B cell (primary cell): ENCODE data around the gene SLC4A8. TPM values are rescaled to one million over a fixed set of nuclear protein-coding genes. Genes with fewer than 3 reads are reported as not detected.

Experiments used
- ATAC-seq: fragments of 200-7000 bp; cut with Tn5 transposase; one replicate; pipeline ENCODE4 v1.10.0; 2021; ENCODE audit warnings: low read depth, mild to moderate bottlenecking, moderate number of reproducible peaks, moderate library complexity
- CTCF ChIA-PET: fragments of 350-600 bp; sonication (Branson Sonifier 250); formaldehyde crosslinking; loops from one replicate; lab custom pipeline; 2021; ENCODE audit warnings: antibody characterized with exemption, inconsistent platforms; lab: Charles Lee
- POLR2A ChIA-PET: fragments of 350-600 bp; sonication (Branson Sonifier 250); formaldehyde crosslinking; loops from one replicate; lab custom pipeline; 2021; ENCODE audit warnings: antibody characterized with exemption; lab: Charles Lee
- DNase-seq: peaks from one replicate; pipeline ENCODE4 v3.0.0; 2013
- H2AFZ ChIP-seq: 2 replicates; pipeline ENCODE4 v1.6.1; 2012; ENCODE audit warnings: mild to moderate bottlenecking, low read depth, low read length; ENCODE audit not compliant: insufficient read depth, poor library complexity, severe bottlenecking
- H3K27ac ChIP-seq, 2 donors: 1 replicate in 1 of 2; 2 replicates in 1 of 2; pipeline ENCODE4 v1.5.1; 2012 to 2013; ENCODE audit warnings: low read length in 2 of 2, mild to moderate bottlenecking in 2 of 2, moderate library complexity in 1 of 2
- H3K27me3 ChIP-seq, 4 experiments: fragments of 200-600 bp in 1 of 4; sonication (generic) in 1 of 4; replicated peaks in 1 of 4; 1 replicate in 2 of 4; 2 replicates in 2 of 4; pipeline versions ENCODE4 v1.6.1 to v1.7.0; 2013 to 2016; ENCODE audit warnings: low read length in 3 of 4, mild to moderate bottlenecking in 2 of 4, mixed read lengths in 1 of 4, moderate library complexity in 1 of 4; ENCODE audit not compliant: insufficient read depth in 4 of 4, control insufficient read depth in 3 of 4; ENCODE audit errors: control extremely low read depth in 1 of 4
- H3K36me3 ChIP-seq, 2 experiments: replicated peaks in 1 of 2; 1 replicate in 1 of 2; 2 replicates in 1 of 2; pipeline versions ENCODE4 v1.6.1 to v1.7.1; 2013; ENCODE audit warnings: low read length in 1 of 2; ENCODE audit not compliant: insufficient read depth in 2 of 2, control insufficient read depth in 1 of 2; ENCODE audit errors: control extremely low read depth in 1 of 2, extremely low read depth in 1 of 2
- H3K4me1 ChIP-seq, 2 donors: fragments of 200-600 bp in 1 of 2; sonication (generic) in 1 of 2; 1 replicate in 1 of 2; 2 replicates in 1 of 2; pipeline versions ENCODE4 v1.5.1 to v1.6.1; 2013 to 2017; ENCODE audit warnings: low read length in 2 of 2; ENCODE audit not compliant: control insufficient read depth in 2 of 2, insufficient read depth in 2 of 2
- H3K4me2 ChIP-seq: replicated peaks from 2 replicates; pipeline ENCODE3; 2012; ENCODE audit warnings: mild to moderate bottlenecking, low read depth, low read length; ENCODE audit not compliant: poor library complexity, severe bottlenecking
- H3K4me3 ChIP-seq, 5 experiments: fragments of 200-600 bp in 1 of 5; sonication (generic) in 1 of 5; 1 replicate in 3 of 5; 2 replicates in 2 of 5; pipeline versions ENCODE4 v1.5.1 to v1.7.0; 2011 to 2016; ENCODE audit warnings: low read length in 4 of 5, mild to moderate bottlenecking in 4 of 5, low read depth in 2 of 5, control low read depth in 1 of 5, moderate library complexity in 1 of 5; ENCODE audit not compliant: insufficient read depth in 1 of 5; ENCODE audit errors: control extremely low read depth in 1 of 5, extremely low read depth in 1 of 5
- H3K79me2 ChIP-seq: fragments of 200-600 bp; sonication (generic); one replicate; pipeline ENCODE4 v1.6.0; 2016; ENCODE audit warnings: low read length; ENCODE audit not compliant: control insufficient read depth, insufficient read depth
- H3K9ac ChIP-seq: fragments of 200-600 bp; sonication (generic); 2 replicates; pipeline ENCODE4 v1.6.1; 2017; ENCODE audit warnings: mild to moderate bottlenecking, low read length, moderate library complexity
- H3K9me3 ChIP-seq, 3 donors: one replicate each; pipeline versions ENCODE4 v1.6.1 to v1.7.1; 2013; ENCODE audit warnings: low read length in 2 of 3; ENCODE audit not compliant: control insufficient read depth in 2 of 3, insufficient read depth in 1 of 3; ENCODE audit errors: control extremely low read depth in 1 of 3
- H4K20me1 ChIP-seq: 2 replicates; pipeline ENCODE4 v1.6.0; 2012; ENCODE audit warnings: mild to moderate bottlenecking, low read length; ENCODE audit not compliant: insufficient read depth, control insufficient read depth, poor library complexity, severe bottlenecking
- H3K27ac Mint-ChIP-seq: one replicate; pipeline ENCODE4 v1.8.0; 2021; ENCODE audit warnings: mixed read lengths
- H3K27me3 Mint-ChIP-seq: one replicate; pipeline ENCODE4 v1.8.0; 2021; ENCODE audit warnings: mixed read lengths
- H3K4me1 Mint-ChIP-seq: one replicate; pipeline ENCODE4 v1.8.0; 2021; ENCODE audit warnings: mixed read lengths
- H3K4me3 Mint-ChIP-seq: one replicate; pipeline ENCODE4 v1.8.0; 2021; ENCODE audit warnings: mixed read lengths
- H3K9me3 Mint-ChIP-seq: one replicate; pipeline ENCODE4 v1.8.0; 2022; ENCODE audit warnings: mixed read lengths; ENCODE audit not compliant: insufficient read depth
- CTCF ChIP-seq: fragments of 200-600 bp; IDR thresholded peaks from one replicate; pipeline ENCODE4 v1.8.0; 2022; ENCODE audit warnings: antibody characterized with exemption, mild to moderate bottlenecking
- EZH2 ChIP-seq: IDR thresholded peaks from 2 replicates; pipeline ENCODE4 v1.6.1; 2012; ENCODE audit warnings: borderline replicate concordance, low read depth, mild to moderate bottlenecking, moderate library complexity, low read length; ENCODE audit not compliant: insufficient read depth, poor library complexity, severe bottlenecking
- WGBS: methylation state at CpG from one replicate; pipeline ENCODE4 v1.1.5; 2013; ENCODE audit warnings: missing lambda C conversion rate; ENCODE audit not compliant: insufficient coverage; 5-methylcytosine and 5-hydroxymethylcytosine counted together
- intact Hi-C: fragments of 100-400 bp; cut with micrococcal nuclease; formaldehyde crosslinking; loops from one replicate; pipeline ENCODE4 v1.10.0; 2022
- polyA plus RNA-seq: library from polyadenylated mRNA; depleted of rRNA; stranded (reverse); fragments of >200 nt; gene quantifications from 2 replicates; pipeline ENCODE4 v1.2.3, GENCODE V29; 2012
- total RNA-seq, 2 donors: library from RNA; stranded (reverse); fragments of 120-200 nt in 1 of 2; gene quantifications; 1 replicate in 1 of 2; 2 replicates in 1 of 2; pipeline versions ENCODE4 v1.2.3 to v1.2.4, GENCODE V29; 2013 to 2022

The SLC4A8 gene
- total and polyA plus RNA-seq, 2 donors (not counting 1 experiment from before 2014, with no cell fraction given), result 3.1 to 3.2 TPM

- Mint-ChIP-seq H3K27ac (no peak overlapping the region), H3K4me3 (no peak overlapping the region), H3K27me3 (no peaks in the 10 kb centered on the region), H3K9me3 (no peaks in the 10 kb centered on the region), H3K4me1 (no peaks in the 10 kb centered on the region)
- H3K9me3 ChIP-seq, result no peaks in the 10 kb centered on the region
- ATAC-seq, result no peak
- 100% methylated on average over 2 of the region's 5 CpGs for WGBS
- no peak for DNase-seq
- CTCF ChIA-PET, result no interaction called here
- POLR2A ChIA-PET, result no interaction called here
- no peaks in the 10 kb centered on the region for H3K79me2 ChIP-seq
- no peaks in the 10 kb centered on the region for H3K4me1 ChIP-seq
- H2AFZ ChIP-seq, result no peak overlapping the region
- H3K27ac ChIP-seq, result no peak overlapping the region
- H3K9ac ChIP-seq, result no peak overlapping the region
- intact Hi-C loops, result no loop called here
- no peak for TF ChIP-seq EZH2
- TF ChIP-seq CTCF, result no peak
- no peak overlapping the region for H3K4me3 ChIP-seq
- H3K36me3 ChIP-seq, result no peaks in the 10 kb centered on the region
- no peaks in the 10 kb centered on the region for H3K27me3 ChIP-seq
- H3K4me2 ChIP-seq, result no peak overlapping the region
- H4K20me1 ChIP-seq, result no peaks in the 10 kb centered on the region
These were observed 18.9 kb downstream of the SLC4A8 start for GRCh38 chr12:51443573-51443972.

- no peak overlapping the region for H3K9ac ChIP-seq
- Mint-ChIP-seq H3K4me1 (no peaks in the 10 kb centered on the region), H3K27me3 (no peaks in the 10 kb centered on the region), H3K27ac (no peak overlapping the region), H3K9me3 (no peaks in the 10 kb centered on the region), H3K4me3 (no peak overlapping the region)
- no peaks in the 10 kb centered on the region for H4K20me1 ChIP-seq
- no peaks in the 10 kb centered on the region for H3K27me3 ChIP-seq
- intact Hi-C loops, result no loop called here
- ChIA-PET POLR2A (no interaction called here), CTCF (no interaction called here)
- no peak for DNase-seq
- no peaks in the 10 kb centered on the region for H3K4me1 ChIP-seq
- no peak overlapping the region for H3K27ac ChIP-seq
- H3K4me3 ChIP-seq, result no peak overlapping the region
- H3K36me3 ChIP-seq, result no peaks in the 10 kb centered on the region
- H2AFZ ChIP-seq, result no peak overlapping the region
- WGBS, result 93% methylated on average over 3 of the region's 3 CpGs
- TF ChIP-seq CTCF (no peak), EZH2 (no peak)
- no peak for ATAC-seq
- no peaks in the 10 kb centered on the region for H3K79me2 ChIP-seq
- no peak overlapping the region for H3K4me2 ChIP-seq
- H3K9me3 ChIP-seq, result no peaks in the 10 kb centered on the region
These were observed 24.1 kb downstream of the SLC4A8 start for GRCh38 chr12:51448618-51449256.
